Nephron progenitor cell (in vitro differentiated cells): ENCODE results near the gene ABL1.
A peak's percentile ranks its signal among the peaks of the same experiment; 100 is the strongest.

Experiments used
- DNase-seq: peaks from one replicate; pipeline ENCODE4 v3.0.0; 2021
- H3K27ac Mint-ChIP-seq: 2 replicates; pipeline ENCODE4 v1.8.0; 2021; ENCODE audit warnings: mild to moderate bottlenecking, moderate library complexity, mixed read lengths
- H3K27me3 Mint-ChIP-seq: 2 replicates; pipeline ENCODE4 v1.8.0; 2021; ENCODE audit warnings: mild to moderate bottlenecking, low read depth, mixed read lengths; ENCODE audit not compliant: poor library complexity
- H3K36me3 Mint-ChIP-seq: 2 replicates; pipeline ENCODE4 v1.8.0; 2021; ENCODE audit warnings: low read depth, mixed read lengths
- H3K4me1 Mint-ChIP-seq: 2 replicates; pipeline ENCODE4 v1.8.0; 2021; ENCODE audit warnings: mixed read lengths
- H3K4me3 Mint-ChIP-seq: 2 replicates; pipeline ENCODE4 v1.8.0; 2021; ENCODE audit warnings: mild to moderate bottlenecking, moderate library complexity, mixed read lengths
- H3K9me3 Mint-ChIP-seq: 2 replicates; pipeline ENCODE4 v1.8.0; 2021; ENCODE audit warnings: mild to moderate bottlenecking, moderate library complexity, mixed read lengths
- CTCF ChIP-seq: fragments of 200-600 bp; sonication (generic); IDR thresholded peaks from 2 replicates; pipeline ENCODE4 v1.5.0; 2021; ENCODE audit warnings: antibody characterized with exemption

Gene ABL1

GRCh38 chr9:130872093-130872492 is 37.0 kb downstream of the ABL1 start:
- Mint-ChIP-seq H3K36me3 (peaks cover 71% of the 10 kb centered on the region), H3K27ac (no peak overlapping the region), H3K9me3 (no peaks in the 10 kb centered on the region), H3K4me3 (no peak overlapping the region), H3K4me1 (peaks cover 26% of the 10 kb centered on the region), H3K27me3 (peaks cover 5% of the 10 kb centered on the region)
- no peak for DNase-seq
- no peak for TF ChIP-seq CTCF

- no peak for TF ChIP-seq CTCF
- no peak overlapping the region for H3K27ac Mint-ChIP-seq
- no peak overlapping the region for H3K4me3 Mint-ChIP-seq
- H3K4me1 Mint-ChIP-seq = peaks cover 26% of the 10 kb centered on the region
- peaks cover 71% of the 10 kb centered on the region for H3K36me3 Mint-ChIP-seq
- H3K27me3 Mint-ChIP-seq = peaks cover 5% of the 10 kb centered on the region
- no peaks in the 10 kb centered on the region for H3K9me3 Mint-ChIP-seq
- DNase-seq = no peak
Measured at GRCh38 chr9:130872508-130872907, 37.5 kb downstream of the ABL1 start.

- peaks cover 3% of the 10 kb centered on the region for H3K27me3 Mint-ChIP-seq
- no peak for DNase-seq
Measured at GRCh38 chr9:130872912-130873503, 38.0 kb downstream of the ABL1 start.

GRCh38 chr9:130873966-130874365 is 38.9 kb downstream of the ABL1 start:
- no peak for TF ChIP-seq CTCF

More at GRCh38 chr9:130872912-130873503, 38.0 kb downstream of the ABL1 start:
- Mint-ChIP-seq H3K4me3 (no peak overlapping the region), H3K9me3 (no peaks in the 10 kb centered on the region), H3K27ac (no peak overlapping the region), H3K36me3 (peaks cover 70% of the 10 kb centered on the region), H3K4me1 (peaks cover 26% of the 10 kb centered on the region)
- no peak for TF ChIP-seq CTCF

GRCh38 chr9:130874783-130875182 is 39.7 kb downstream of the ABL1 start:
- no peaks in the 10 kb centered on the region for H3K9me3 Mint-ChIP-seq
- no peak overlapping the region for H3K4me3 Mint-ChIP-seq
- H3K27ac Mint-ChIP-seq = no peak overlapping the region
- H3K36me3 Mint-ChIP-seq = peaks cover 77% of the 10 kb centered on the region
- no peaks in the 10 kb centered on the region for H3K27me3 Mint-ChIP-seq
- no peak for TF ChIP-seq CTCF
- DNase-seq = no peak
- peaks cover 17% of the 10 kb centered on the region for H3K4me1 Mint-ChIP-seq

More at GRCh38 chr9:130873966-130874365, 38.9 kb downstream of the ABL1 start:
- peak overlapping the region; percentile 61 for H3K27ac Mint-ChIP-seq
- H3K4me1 Mint-ChIP-seq = peaks cover 18% of the 10 kb centered on the region
- no peaks in the 10 kb centered on the region for H3K27me3 Mint-ChIP-seq
- H3K9me3 Mint-ChIP-seq = no peaks in the 10 kb centered on the region
- DNase-seq = no peak
- H3K4me3 Mint-ChIP-seq = no peak overlapping the region
- H3K36me3 Mint-ChIP-seq = peaks cover 74% of the 10 kb centered on the region

GRCh38 chr9:130877300-130877699 is 42.2 kb downstream of the ABL1 start:
- no peak overlapping the region for H3K4me3 Mint-ChIP-seq
- no peak for TF ChIP-seq CTCF
- no peaks in the 10 kb centered on the region for H3K9me3 Mint-ChIP-seq
- no peaks in the 10 kb centered on the region for H3K27me3 Mint-ChIP-seq
- H3K27ac Mint-ChIP-seq = no peak overlapping the region
- no peaks in the 10 kb centered on the region for H3K4me1 Mint-ChIP-seq
- DNase-seq = no peak
- H3K36me3 Mint-ChIP-seq = peaks cover 91% of the 10 kb centered on the region
